Fibroblast of lung (primary cell): Measurements from ENCODE around the gene RTBDN. TPM values are rescaled to one million over a fixed set of nuclear protein-coding genes. Genes with fewer than 3 reads are reported as not detected.

Experiments used
- DNase-seq, 2 donors: peaks; one replicate each; pipeline versions ENCODE4 v3.0.0 to v3.0.0-alpha.2; 2010; ENCODE audit warnings: low read depth in 2 of 2
- H2AFZ ChIP-seq: 2 replicates; pipeline ENCODE4 v1.5.1; 2012; ENCODE audit warnings: low read length, control low read depth, inconsistent platforms
- H3K27ac ChIP-seq: 2 replicates; pipeline ENCODE4 v1.5.1; 2011; ENCODE audit warnings: low read length, control low read depth; ENCODE audit not compliant: insufficient read depth
- H3K27me3 ChIP-seq: 2 replicates; pipeline ENCODE4 v1.5.1; 2011; ENCODE audit warnings: mild to moderate bottlenecking, low read length; ENCODE audit not compliant: control insufficient read depth, insufficient read depth
- H3K36me3 ChIP-seq: 2 replicates; pipeline ENCODE4 v1.5.1; 2011; ENCODE audit warnings: low read length; ENCODE audit not compliant: control insufficient read depth, insufficient read depth
- H3K4me1 ChIP-seq: 2 replicates; pipeline ENCODE4 v1.5.1; 2011; ENCODE audit warnings: low read length; ENCODE audit not compliant: control insufficient read depth, insufficient read depth; ENCODE audit errors: extremely low read depth
- H3K4me2 ChIP-seq: 2 replicates; pipeline ENCODE4 v1.5.1; 2011; ENCODE audit warnings: low read length, control low read depth; ENCODE audit not compliant: insufficient read depth; ENCODE audit errors: extremely low read depth
- H3K4me3 ChIP-seq, 4 experiments: fragments of 200-600 bp in 1 of 4; sonication (generic) in 1 of 4; replicated peaks in 1 of 4; 2 replicates each; pipeline ENCODE4 v1.5.1; 2011 to 2016; ENCODE audit warnings: low read length in 4 of 4, low read depth in 3 of 4, mild to moderate bottlenecking in 3 of 4, control low read depth in 2 of 4, inconsistent platforms in 1 of 4, mixed read lengths in 1 of 4; ENCODE audit not compliant: insufficient read depth in 1 of 4; ENCODE audit errors: control extremely low read depth in 1 of 4
- H3K79me2 ChIP-seq: 2 replicates; pipeline ENCODE4 v1.5.1; 2012; ENCODE audit warnings: mild to moderate bottlenecking, low read length, inconsistent platforms; ENCODE audit not compliant: control insufficient read depth, insufficient read depth
- H3K9ac ChIP-seq: 2 replicates; pipeline ENCODE4 v1.5.1; 2011; ENCODE audit warnings: mild to moderate bottlenecking, low read length, control low read depth; ENCODE audit not compliant: insufficient read depth
- H3K9me3 ChIP-seq: 2 replicates; pipeline ENCODE4 v1.5.1; 2012; ENCODE audit warnings: low read depth, low read length; ENCODE audit not compliant: control insufficient read depth, insufficient read depth
- H4K20me1 ChIP-seq: 2 replicates; pipeline ENCODE4 v1.5.1; 2011; ENCODE audit warnings: low read length; ENCODE audit not compliant: control insufficient read depth, insufficient read depth; ENCODE audit errors: extremely low read depth
- CTCF ChIP-seq, 2 donors: IDR thresholded peaks in 1 of 2; conservative IDR thresholded peaks in 1 of 2; 1 replicate in 1 of 2; 2 replicates in 1 of 2; pipeline ENCODE4 v1.5.1; 2011 to 2012; ENCODE audit warnings: low read length in 2 of 2, control low read depth in 1 of 2, inconsistent platforms in 1 of 2, low read depth in 1 of 2, mild to moderate bottlenecking in 1 of 2
- EZH2 ChIP-seq: IDR thresholded peaks from 2 replicates; pipeline ENCODE4 v1.5.1; 2012; ENCODE audit warnings: low read length, control low read depth, mild to moderate bottlenecking; ENCODE audit errors: missing control alignments
- polyA plus RNA-seq, 2 donors: library from polyadenylated mRNA; depleted of rRNA in 1 of 2; stranded (reverse) in 1 of 2; unstranded in 1 of 2; fragments of >200 nt; gene quantifications; 2 replicates each; pipeline ENCODE4 v1.2.1, GENCODE V29; 2011 to 2012; ENCODE audit warnings: missing spikeins in 1 of 2
- total RNA-seq: library from RNA; depleted of rRNA; stranded (reverse); fragments of >200 nt; gene quantifications from 2 replicates; pipeline ENCODE4 v1.2.1, GENCODE V29; 2014

The RTBDN gene
- total and polyA plus RNA-seq, 2 donors (not counting 1 experiment from before 2014, with no cell fraction given): not detected

DNA sequence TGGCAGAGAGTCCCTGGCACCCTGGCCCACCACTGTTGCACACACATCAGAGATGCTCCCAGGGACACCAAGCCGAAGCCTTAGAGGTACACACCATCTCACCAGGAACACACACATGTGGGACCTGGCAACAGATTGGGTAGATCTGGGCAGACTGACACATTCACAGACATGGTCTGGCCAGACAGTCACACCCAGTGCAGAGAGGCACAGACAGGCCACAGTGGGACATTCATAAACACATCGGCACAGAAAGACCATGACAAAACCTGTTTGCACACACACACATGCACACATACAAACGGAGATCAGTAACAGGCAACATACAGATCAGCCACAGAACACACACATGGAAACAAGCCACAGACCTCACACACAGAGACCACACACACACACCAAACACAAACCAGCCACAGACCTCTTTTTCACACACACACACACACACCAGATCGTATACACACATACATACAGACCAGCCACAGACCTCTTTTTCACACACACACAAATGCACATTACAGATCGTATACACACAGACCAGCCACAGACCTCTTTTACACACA lies 49.4 kb downstream of the RTBDN start:
- Histone ChIP-seq H3K9me3 (no peaks in the 10 kb centered on the region), H3K4me3 (no peak overlapping the region), H4K20me1 (no peaks in the 10 kb centered on the region), H2AFZ (no peak overlapping the region), H3K27ac (peak overlapping the region; percentile 34), H3K27me3 (no peaks in the 10 kb centered on the region), H3K4me1 (peaks cover 41% of the 10 kb centered on the region), H3K4me2 (no peak overlapping the region), H3K36me3 (no peaks in the 10 kb centered on the region), H3K79me2 (no peaks in the 10 kb centered on the region), H3K9ac (no peak overlapping the region)
- no peak for DNase-seq
- no peak for TF ChIP-seq EZH2
- no peak for TF ChIP-seq CTCF (conservative IDR thresholded peaks at IDR 0.05 in 1 of 2, IDR thresholded peaks at IDR 0.05 in 1 of 2; ENCODE audit: low read depth in 1 of 2, low read length in 2 of 2)

DNA sequence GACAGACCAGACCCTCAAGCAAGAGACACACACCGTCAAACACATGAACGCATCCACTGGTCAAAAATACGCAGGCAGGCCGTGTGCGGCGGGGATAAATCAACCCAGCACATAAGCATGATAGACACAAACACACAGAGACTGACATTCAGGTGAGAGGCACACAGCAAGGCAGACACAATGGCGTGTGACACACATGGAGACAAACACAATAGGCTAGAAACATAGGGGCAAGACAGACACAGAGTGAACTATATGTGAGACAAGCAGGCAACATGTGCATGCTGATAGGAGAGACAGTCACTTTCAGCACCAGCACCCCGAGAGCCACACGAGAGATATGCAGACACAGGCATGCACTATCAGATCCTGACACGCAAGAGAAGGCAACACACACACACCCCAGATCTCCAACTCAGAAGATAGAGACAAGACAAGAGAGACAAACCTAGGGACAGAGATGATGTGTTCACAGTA lies 49.9 kb downstream of the RTBDN start:
- no peaks in the 10 kb centered on the region for H3K27me3 ChIP-seq
- no peaks in the 10 kb centered on the region for H3K9me3 ChIP-seq
- no peaks in the 10 kb centered on the region for H4K20me1 ChIP-seq
- DNase-seq: no peak
- peaks cover 45% of the 10 kb centered on the region for H3K4me1 ChIP-seq
- no peak overlapping the region for H3K4me2 ChIP-seq
- peak overlapping the region; percentile 3 for H3K9ac ChIP-seq
- TF ChIP-seq EZH2: no peak
- TF ChIP-seq CTCF (conservative IDR thresholded peaks at IDR 0.05 in 1 of 2, IDR thresholded peaks at IDR 0.05 in 1 of 2; ENCODE audit: low read depth in 1 of 2, low read length in 2 of 2): no peak
- H3K4me3 ChIP-seq: no peak overlapping the region
- H2AFZ ChIP-seq: no peak overlapping the region
- no peaks in the 10 kb centered on the region for H3K36me3 ChIP-seq
- H3K79me2 ChIP-seq: no peaks in the 10 kb centered on the region
- peak overlapping the region; percentile 0 for H3K27ac ChIP-seq

GRCh38 chr19:12783849-12784393 lies 50.5 kb downstream of the RTBDN start:
- peak overlapping the region; percentile 88 for H3K27ac ChIP-seq
- H4K20me1 ChIP-seq: no peaks in the 10 kb centered on the region
- H3K9me3 ChIP-seq: no peaks in the 10 kb centered on the region
- no peak for DNase-seq
- TF ChIP-seq EZH2 (no peak), CTCF (conservative IDR thresholded peaks at IDR 0.05 in 1 of 2, IDR thresholded peaks at IDR 0.05 in 1 of 2; ENCODE audit: low read depth in 1 of 2, low read length in 2 of 2) (no peak)
- no peaks in the 10 kb centered on the region for H3K79me2 ChIP-seq
- H2AFZ ChIP-seq: no peak overlapping the region
- peak overlapping the region; percentile 76 for H3K9ac ChIP-seq
- H3K4me2 ChIP-seq: peak overlapping the region; percentile 48
- H3K4me3 ChIP-seq: no peak overlapping the region
- H3K27me3 ChIP-seq: no peaks in the 10 kb centered on the region
- H3K4me1 ChIP-seq: peaks cover 45% of the 10 kb centered on the region
- no peaks in the 10 kb centered on the region for H3K36me3 ChIP-seq
